Activated CD4-positive, alpha-beta T cell treated with anti-CD3 and anti-CD28 coated beads, Interleukin-2, amount 50 U/mL, for 16 hours (primary cell): ENCODE results near the gene CDH18.
"Not testable (repeated sequence)": the region's sequence is repeated elsewhere in the genome, so short reads cannot be mapped to it uniquely, and the experiment has no call there.

Experiments used
- DNase-seq: peaks from one replicate; pipeline ENCODE4 v3.0.0-alpha.2; 2020

CDH18 gene

GRCh38 chr5:19855031-19855430 lies 133.0 kb downstream of the CDH18 start:
- no peak for DNase-seq

GRCh38 chr5:19853616-19854240 lies 134.3 kb downstream of the CDH18 start:
- no peak for DNase-seq

GRCh38 chr5:19837536-19838174 lies 150.3 kb downstream of the CDH18 start:
- DNase-seq = no peak

GRCh38 chr5:19835442-19835841 lies 152.6 kb downstream of the CDH18 start:
- DNase-seq = no peak

- not testable (repeated sequence) for DNase-seq
Observed at GRCh38 chr5:19812720-19813119, 175.3 kb downstream of the CDH18 start.

- no peak for DNase-seq
Observed at GRCh38 chr5:19806756-19807155, 181.2 kb downstream of the CDH18 start.

- DNase-seq = no peak
Observed at GRCh38 chr5:19802686-19803085, 185.3 kb downstream of the CDH18 start.

- DNase-seq = no peak
Observed at GRCh38 chr5:19795218-19795617, 192.8 kb downstream of the CDH18 start.

- no peak for DNase-seq
Observed at GRCh38 chr5:19790829-19791466, 197.1 kb downstream of the CDH18 start.

GRCh38 chr5:19782566-19782965 lies 205.4 kb downstream of the CDH18 start:
- no peak for DNase-seq

GRCh38 chr5:19777363-19777762 lies 210.6 kb downstream of the CDH18 start:
- no peak for DNase-seq

- DNase-seq = not testable (repeated sequence)
Observed at GRCh38 chr5:19776886-19777285, 211.1 kb downstream of the CDH18 start.

- no peak for DNase-seq
Observed at GRCh38 chr5:19771174-19771835, 216.7 kb downstream of the CDH18 start.

GRCh38 chr5:19770396-19770795 lies 217.6 kb downstream of the CDH18 start:
- no peak for DNase-seq

- DNase-seq = no peak
Observed at GRCh38 chr5:19767987-19768386, 220.0 kb downstream of the CDH18 start.

GRCh38 chr5:19753579-19753978 lies 234.4 kb downstream of the CDH18 start:
- DNase-seq = no peak

GRCh38 chr5:19751326-19751725 lies 236.7 kb downstream of the CDH18 start:
- DNase-seq = no peak

GRCh38 chr5:19745247-19745646 lies 242.8 kb downstream of the CDH18 start:
- DNase-seq = no peak

GRCh38 chr5:19739671-19740070 lies 248.3 kb downstream of the CDH18 start:
- no peak for DNase-seq

- DNase-seq = no peak
Observed at GRCh38 chr5:19734776-19735175, 253.2 kb downstream of the CDH18 start.

GRCh38 chr5:19733612-19734495 lies 254.1 kb downstream of the CDH18 start:
- no peak for DNase-seq

- no peak for DNase-seq
Observed at GRCh38 chr5:19728571-19728970, 259.4 kb downstream of the CDH18 start.

GRCh38 chr5:19719109-19719508 lies 268.9 kb downstream of the CDH18 start:
- no peak for DNase-seq
